GM12878 (cell line): ENCODE results near the gene MBD6. TPM values are rescaled to one million over a fixed set of nuclear protein-coding genes. Genes with fewer than 3 reads are reported as not detected.

Source experiments
- CTCF ChIP-seq, 3 experiments: IDR thresholded peaks in 2 of 3; conservative IDR thresholded peaks in 1 of 3; 2 replicates each; pipeline ENCODE4 v1.5.1; 2011; ENCODE audit warnings: low read depth in 3 of 3, low read length in 3 of 3, mild to moderate bottlenecking in 3 of 3, control low read depth in 2 of 3, moderate library complexity in 2 of 3, inconsistent platforms in 1 of 3, mixed read lengths in 1 of 3; ENCODE audit not compliant: control insufficient read depth in 2 of 3, insufficient read depth in 1 of 3; ENCODE audit errors: extremely low read depth in 1 of 3
- GATAD2B ChIP-seq: fragments of 450-650 bp; conservative IDR thresholded peaks from 2 replicates; pipeline ENCODE4 v1.6.1; 2017; ENCODE audit warnings: low read depth, mild to moderate bottlenecking, moderate library complexity
- HDGF ChIP-seq: fragments of 450-650 bp; IDR thresholded peaks from 2 replicates; pipeline ENCODE4 v1.6.1; 2016; ENCODE audit warnings: antibody characterized with exemption
- IKZF2 ChIP-seq, 2 experiments: fragments of 450-650 bp; IDR thresholded peaks; 2 replicates each; pipeline ENCODE4 v1.6.1; 2017; ENCODE audit warnings: mild to moderate bottlenecking in 2 of 2, moderate library complexity in 2 of 2
- LARP7 ChIP-seq: fragments of 450-650 bp; IDR thresholded peaks from 2 replicates; pipeline ENCODE4 v1.6.1; 2017; ENCODE audit warnings: mild to moderate bottlenecking
- MTA3 ChIP-seq: IDR thresholded peaks from 2 replicates; pipeline ENCODE4 v1.6.1; 2012; ENCODE audit warnings: low read length, inconsistent platforms, borderline replicate concordance
- POLR2AphosphoS2 ChIP-seq: IDR thresholded peaks from 2 replicates; pipeline ENCODE4 v1.6.1; 2011; ENCODE audit warnings: low read depth, mild to moderate bottlenecking, low read length, improper control_type of control experiment, moderate library complexity
- RCOR1 ChIP-seq: conservative IDR thresholded peaks from 2 replicates; pipeline ENCODE4 v1.6.1; 2012; ENCODE audit warnings: low read depth, low read length, improper control_type of control experiment
- RELA ChIP-seq: fragments of 450-650 bp; IDR thresholded peaks from 2 replicates; pipeline ENCODE4 v1.8.0; 2014; ENCODE audit warnings: borderline replicate concordance; ENCODE audit not compliant: partially characterized antibody
- SP1 ChIP-seq: IDR thresholded peaks from one replicate; pipeline ENCODE4 v1.6.1; 2011; ENCODE audit warnings: low read depth, low read length
- STAT3 ChIP-seq: IDR thresholded peaks from 2 replicates; pipeline ENCODE4 v1.6.1; 2011; ENCODE audit warnings: low read depth, low read length, improper control_type of control experiment
- ZBTB33 ChIP-seq: fragments of 450-650 bp; IDR thresholded peaks from 2 replicates; pipeline ENCODE4 v1.6.1; 2017; ENCODE audit warnings: mild to moderate bottlenecking
- ZBTB4 ChIP-seq: fragments of 450-650 bp; formaldehyde crosslinking; IDR thresholded peaks from 2 replicates; pipeline ENCODE4 v1.4.0; 2022; ENCODE audit warnings: mild to moderate bottlenecking, moderate library complexity
- polyA plus RNA-seq, 11 experiments: library from polyadenylated mRNA; depleted of rRNA in 4 of 11; unstranded in 6 of 11; stranded (reverse) in 5 of 11; fragments of >200 nt; fragmentation: Nextera tagmentation in 4 of 11; fragmentation: Illumina TruSeq in 1 of 11; extraction: Ambion mirVana in 4 of 11; extraction: Trizol in 1 of 11; gene quantifications; 1 replicate in 1 of 11; 2 replicates in 10 of 11; pipeline versions ENCODE4 v1.2.1 to v1.2.3, GENCODE V29; 2011 to 2016; ENCODE audit warnings: inconsistent platforms in 2 of 11, missing spikeins in 2 of 11, low read depth in 1 of 11
- total RNA-seq, 4 experiments: library from RNA; depleted of rRNA in 3 of 4; stranded (reverse); fragments of >200 nt in 3 of 4; fragmentation: Illumina TruSeq in 1 of 4; extraction: Trizol in 1 of 4; gene quantifications; 2 replicates each; pipeline versions ENCODE4 v1.2.1 to v1.2.3, GENCODE V29; 2013 to 2021
- TF ChIP-seq, protein P1 (sequence below): fragments of 450-650 bp; formaldehyde crosslinking; IDR thresholded peaks from 2 replicates; pipeline ENCODE4 v1.4.0; 2020; ENCODE audit warnings: mild to moderate bottlenecking, moderate library complexity
- TF ChIP-seq, protein P2 (sequence below): IDR thresholded peaks from 2 replicates; pipeline ENCODE4 v1.6.1; 2012; ENCODE audit warnings: low read length, inconsistent platforms

The MBD6 gene
- total and polyA plus RNA-seq, 10 of the 15 experiments (the other 5 are each of a cell fraction or from before 2014, with no cell fraction given), result 1.5 to 52.7 (median 6.8) TPM

DNA sequence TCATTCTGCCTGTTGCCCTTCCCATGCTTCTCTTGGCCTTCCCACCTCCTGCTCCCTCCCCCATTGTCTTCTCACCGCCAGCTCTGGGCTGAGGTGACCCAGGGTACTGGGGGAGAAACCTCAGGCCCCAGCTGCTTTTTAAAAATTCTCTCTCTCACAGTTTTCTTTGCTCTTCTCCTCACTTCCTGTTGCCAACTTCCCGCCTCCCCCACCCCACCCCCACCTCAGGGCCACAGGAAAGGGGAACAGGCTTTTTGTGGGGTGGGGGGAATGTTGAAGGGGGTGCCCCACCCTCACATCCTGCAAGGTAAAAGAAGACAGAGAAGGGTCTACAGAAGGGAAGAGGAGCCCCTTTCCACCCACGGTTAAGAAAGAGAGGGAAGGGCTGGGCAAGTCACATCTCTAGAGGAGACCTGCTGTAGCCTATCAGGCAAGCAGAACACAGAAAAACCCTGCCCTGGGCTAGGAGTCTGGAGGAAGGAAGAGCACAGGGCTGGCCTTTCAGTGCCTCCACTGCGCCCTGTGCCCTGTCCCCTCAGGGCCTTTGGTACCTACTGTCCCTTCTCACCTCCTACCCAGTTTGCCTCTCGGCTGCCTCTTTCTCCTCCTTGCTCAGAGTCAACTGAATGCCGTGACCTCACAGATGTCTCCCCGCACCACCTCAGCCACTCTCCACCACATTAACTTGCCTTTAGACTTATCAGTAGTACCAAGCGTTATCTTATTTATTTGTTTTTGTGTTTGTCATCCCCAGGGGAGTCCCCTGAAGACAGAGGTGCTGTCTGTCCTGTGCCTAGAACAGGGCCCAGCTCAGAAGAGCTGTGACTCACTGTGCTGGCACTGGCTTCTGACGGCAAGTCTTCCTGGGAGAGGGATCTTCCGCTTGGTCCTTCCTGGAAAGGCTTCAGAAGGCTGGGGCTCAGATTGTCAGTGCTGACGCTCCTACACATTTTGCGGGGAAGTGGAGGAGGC, 44.6 kb upstream of the MBD6 start (continued):
- no peak for TF ChIP-seq GATAD2B
- TF ChIP-seq SP1, result no peak
- TF ChIP-seq IKZF2 (IDR thresholded peaks at IDR 0.05), result peak; percentile 64 to 75; a peak in 3 of 4 replicates
- TF ChIP-seq STAT3, result no peak
- no peak for TF ChIP-seq ZBTB33
- no peak for TF ChIP-seq RELA
- no peak for TF ChIP-seq POLR2AphosphoS2
- TF ChIP-seq HDGF, result peak; percentile 62; the same call in 1 of the 2 replicates
- TF ChIP-seq, protein P1, sequence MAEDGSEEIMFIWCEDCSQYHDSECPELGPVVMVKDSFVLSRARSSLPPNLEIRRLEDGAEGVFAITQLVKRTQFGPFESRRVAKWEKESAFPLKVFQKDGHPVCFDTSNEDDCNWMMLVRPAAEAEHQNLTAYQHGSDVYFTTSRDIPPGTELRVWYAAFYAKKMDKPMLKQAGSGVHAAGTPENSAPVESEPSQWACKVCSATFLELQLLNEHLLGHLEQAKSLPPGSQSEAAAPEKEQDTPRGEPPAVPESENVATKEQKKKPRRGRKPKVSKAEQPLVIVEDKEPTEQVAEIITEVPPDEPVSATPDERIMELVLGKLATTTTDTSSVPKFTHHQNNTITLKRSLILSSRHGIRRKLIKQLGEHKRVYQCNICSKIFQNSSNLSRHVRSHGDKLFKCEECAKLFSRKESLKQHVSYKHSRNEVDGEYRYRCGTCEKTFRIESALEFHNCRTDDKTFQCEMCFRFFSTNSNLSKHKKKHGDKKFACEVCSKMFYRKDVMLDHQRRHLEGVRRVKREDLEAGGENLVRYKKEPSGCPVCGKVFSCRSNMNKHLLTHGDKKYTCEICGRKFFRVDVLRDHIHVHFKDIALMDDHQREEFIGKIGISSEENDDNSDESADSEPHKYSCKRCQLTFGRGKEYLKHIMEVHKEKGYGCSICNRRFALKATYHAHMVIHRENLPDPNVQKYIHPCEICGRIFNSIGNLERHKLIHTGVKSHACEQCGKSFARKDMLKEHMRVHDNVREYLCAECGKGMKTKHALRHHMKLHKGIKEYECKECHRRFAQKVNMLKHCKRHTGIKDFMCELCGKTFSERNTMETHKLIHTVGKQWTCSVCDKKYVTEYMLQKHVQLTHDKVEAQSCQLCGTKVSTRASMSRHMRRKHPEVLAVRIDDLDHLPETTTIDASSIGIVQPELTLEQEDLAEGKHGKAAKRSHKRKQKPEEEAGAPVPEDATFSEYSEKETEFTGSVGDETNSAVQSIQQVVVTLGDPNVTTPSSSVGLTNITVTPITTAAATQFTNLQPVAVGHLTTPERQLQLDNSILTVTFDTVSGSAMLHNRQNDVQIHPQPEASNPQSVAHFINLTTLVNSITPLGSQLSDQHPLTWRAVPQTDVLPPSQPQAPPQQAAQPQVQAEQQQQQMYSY (CRISPR knock-in tag), result no peak
- no peak for TF ChIP-seq ZBTB4
- TF ChIP-seq LARP7, result no peak
- no peak for TF ChIP-seq RCOR1
- TF ChIP-seq, protein P2, sequence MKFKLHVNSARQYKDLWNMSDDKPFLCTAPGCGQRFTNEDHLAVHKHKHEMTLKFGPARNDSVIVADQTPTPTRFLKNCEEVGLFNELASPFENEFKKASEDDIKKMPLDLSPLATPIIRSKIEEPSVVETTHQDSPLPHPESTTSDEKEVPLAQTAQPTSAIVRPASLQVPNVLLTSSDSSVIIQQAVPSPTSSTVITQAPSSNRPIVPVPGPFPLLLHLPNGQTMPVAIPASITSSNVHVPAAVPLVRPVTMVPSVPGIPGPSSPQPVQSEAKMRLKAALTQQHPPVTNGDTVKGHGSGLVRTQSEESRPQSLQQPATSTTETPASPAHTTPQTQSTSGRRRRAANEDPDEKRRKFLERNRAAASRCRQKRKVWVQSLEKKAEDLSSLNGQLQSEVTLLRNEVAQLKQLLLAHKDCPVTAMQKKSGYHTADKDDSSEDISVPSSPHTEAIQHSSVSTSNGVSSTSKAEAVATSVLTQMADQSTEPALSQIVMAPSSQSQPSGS, result no peak
- TF ChIP-seq CTCF (IDR thresholded peaks at IDR 0.05 in 2 of 3, conservative IDR thresholded peaks at IDR 0.05 in 1 of 3; ENCODE audit: control insufficient read depth in 2 of 3, extremely low read depth in 1 of 3, insufficient read depth in 1 of 3, low read depth in 3 of 3, low read length in 3 of 3), result no peak
- TF ChIP-seq MTA3, result no peak
